Measurements from ENCODE around the gene PLPP3.

DNA sequence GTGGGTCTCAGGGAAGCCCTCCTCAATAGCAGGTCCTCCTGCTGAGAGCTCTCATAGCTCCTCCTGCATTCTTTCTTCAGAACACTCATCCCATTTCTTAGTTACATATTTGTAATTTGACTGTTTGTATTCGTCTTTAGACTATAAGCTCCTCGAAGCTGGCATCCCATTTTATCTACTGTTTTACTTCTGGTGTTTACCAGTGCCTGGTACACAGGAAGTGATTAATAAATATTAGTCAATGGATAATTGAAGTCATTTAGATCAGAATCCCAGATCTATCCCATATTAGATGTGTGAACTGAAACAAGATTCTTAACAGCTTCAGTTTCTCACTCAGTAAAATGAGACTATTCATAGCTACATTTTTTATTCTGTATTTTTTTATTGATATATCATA is 88.7 kb downstream of the PLPP3 start:
- TF ChIP-seq POLR2A (IDR thresholded peaks at IDR 0.05), result no peak
- TF ChIP-seq, protein P1, sequence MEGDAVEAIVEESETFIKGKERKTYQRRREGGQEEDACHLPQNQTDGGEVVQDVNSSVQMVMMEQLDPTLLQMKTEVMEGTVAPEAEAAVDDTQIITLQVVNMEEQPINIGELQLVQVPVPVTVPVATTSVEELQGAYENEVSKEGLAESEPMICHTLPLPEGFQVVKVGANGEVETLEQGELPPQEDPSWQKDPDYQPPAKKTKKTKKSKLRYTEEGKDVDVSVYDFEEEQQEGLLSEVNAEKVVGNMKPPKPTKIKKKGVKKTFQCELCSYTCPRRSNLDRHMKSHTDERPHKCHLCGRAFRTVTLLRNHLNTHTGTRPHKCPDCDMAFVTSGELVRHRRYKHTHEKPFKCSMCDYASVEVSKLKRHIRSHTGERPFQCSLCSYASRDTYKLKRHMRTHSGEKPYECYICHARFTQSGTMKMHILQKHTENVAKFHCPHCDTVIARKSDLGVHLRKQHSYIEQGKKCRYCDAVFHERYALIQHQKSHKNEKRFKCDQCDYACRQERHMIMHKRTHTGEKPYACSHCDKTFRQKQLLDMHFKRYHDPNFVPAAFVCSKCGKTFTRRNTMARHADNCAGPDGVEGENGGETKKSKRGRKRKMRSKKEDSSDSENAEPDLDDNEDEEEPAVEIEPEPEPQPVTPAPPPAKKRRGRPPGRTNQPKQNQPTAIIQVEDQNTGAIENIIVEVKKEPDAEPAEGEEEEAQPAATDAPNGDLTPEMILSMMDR (IDR thresholded peaks at IDR 0.05), result no peak
- TF ChIP-seq EP300 (IDR thresholded peaks at IDR 0.05), result no peak
- TF ChIP-seq POLR2AphosphoS5 (IDR thresholded peaks at IDR 0.05), result no peak
